Nucleus accumbens (tissue), 56 donors: ENCODE results near the gene AQP2.

Source experiments
- DNase-seq, 56 donors: peaks; one replicate each; lab custom pipeline; 2025; lab: John Stamatoyannopoulos, UW

Gene AQP2

DNA sequence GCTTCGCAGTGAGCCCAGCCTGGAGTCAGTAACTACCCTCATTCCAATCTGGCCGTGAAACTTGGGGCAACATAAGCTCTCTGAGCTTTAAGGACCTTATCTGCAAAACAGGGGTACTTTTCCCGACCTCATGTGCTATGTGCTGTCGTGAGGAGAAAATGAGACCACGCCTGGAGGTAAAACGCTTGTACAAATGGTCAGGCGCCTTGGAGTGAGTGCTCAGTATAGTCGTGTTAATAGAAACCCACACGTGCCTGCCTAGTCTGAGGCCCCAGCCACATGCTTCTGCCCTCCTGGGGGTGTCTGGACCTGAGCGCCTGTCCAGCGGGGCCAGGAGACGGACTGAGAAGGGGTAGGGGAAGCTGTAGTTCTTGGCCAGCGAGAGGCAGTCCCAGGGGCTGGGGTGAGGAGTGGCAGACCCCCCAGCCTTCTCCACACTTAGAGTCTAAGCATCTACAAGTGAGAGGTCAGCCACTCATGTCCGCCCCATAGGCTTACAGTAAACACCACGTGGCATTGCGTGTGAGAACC lies 16.0 kb downstream of the AQP2 start:
- DNase-seq: no peak

DNA sequence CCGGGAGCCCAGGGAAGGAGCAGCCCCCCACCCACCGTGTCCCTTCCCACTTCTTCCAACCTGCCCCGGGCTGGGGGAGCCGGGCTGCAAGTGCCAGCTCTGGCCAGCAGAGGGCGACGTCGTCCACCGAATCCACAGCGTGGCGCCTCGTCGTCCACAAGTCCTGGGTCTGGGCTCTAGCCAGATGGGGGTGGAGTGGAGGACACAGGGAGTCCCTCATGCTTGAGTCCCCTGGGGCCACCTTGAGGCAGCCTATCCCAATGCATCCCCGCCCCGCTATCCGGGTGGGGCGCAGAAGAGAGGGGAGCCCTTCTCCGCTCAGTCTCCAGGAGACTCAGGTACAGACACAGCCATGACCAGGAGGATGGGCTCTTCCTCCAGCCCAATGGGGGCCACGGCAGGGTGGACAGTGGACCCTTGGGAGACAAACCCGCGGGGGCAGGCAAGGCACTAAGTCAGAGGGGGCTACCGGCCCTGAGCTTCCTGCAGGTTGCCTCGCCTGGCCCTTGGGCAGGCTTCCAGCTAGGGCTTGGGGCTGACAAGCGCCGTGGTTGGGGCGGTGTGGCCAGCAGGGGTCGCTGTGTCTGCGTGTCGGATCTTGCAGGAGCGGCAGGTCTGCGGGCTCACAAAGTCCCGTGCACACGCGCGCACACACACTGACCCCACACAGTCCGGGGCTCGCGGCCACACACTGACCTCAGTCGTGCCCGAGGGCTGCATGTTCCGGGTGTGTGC lies 16.7 kb downstream of the AQP2 start:
- peak in 55 of 56 donors; percentile 38 to 98 (median 89) for DNase-seq

DNA sequence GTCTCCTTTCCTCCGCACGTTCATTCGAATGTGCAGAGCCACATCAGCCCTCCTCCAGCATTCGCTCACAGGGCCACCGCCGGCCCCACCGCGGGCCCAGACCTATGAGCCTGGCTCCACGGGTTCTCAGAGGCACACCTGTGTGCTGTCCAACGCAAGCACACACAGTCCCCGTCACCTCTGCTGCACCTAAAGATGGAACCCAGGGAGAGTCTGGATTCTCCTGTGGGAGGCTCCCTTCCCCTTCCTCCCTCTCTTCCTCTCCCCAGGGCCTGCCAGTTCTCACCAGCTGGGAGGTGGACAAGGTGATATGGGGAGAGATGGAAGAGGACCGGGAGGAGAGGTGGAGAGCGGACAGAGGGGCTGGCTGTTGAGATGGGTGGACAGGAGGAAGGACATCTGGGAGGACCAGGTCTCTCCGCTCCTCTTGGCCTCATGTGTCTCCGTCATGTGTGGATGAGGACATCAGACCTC lies 17.3 kb downstream of the AQP2 start:
- no peak for DNase-seq

DNA sequence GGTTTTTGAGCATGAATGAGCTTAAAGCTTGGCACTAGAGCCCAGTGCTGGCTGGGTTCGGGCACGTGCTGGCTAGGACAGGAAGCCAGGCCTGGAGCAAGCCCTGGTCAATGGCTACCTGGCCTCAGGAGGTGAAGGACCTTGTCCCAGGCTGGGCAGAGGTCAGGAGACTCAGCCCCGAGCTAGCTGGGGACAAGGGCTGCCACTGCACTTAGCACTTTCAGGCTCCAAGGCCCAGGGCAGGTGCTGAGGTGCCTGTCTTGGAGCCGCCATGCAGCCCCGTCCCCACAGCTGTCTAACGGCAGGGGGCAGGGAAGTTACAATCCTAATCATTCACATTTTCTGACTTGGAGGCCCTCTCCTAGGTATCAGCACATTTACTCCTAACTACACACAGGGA lies 17.9 kb downstream of the AQP2 start:
- DNase-seq: no peak

DNA sequence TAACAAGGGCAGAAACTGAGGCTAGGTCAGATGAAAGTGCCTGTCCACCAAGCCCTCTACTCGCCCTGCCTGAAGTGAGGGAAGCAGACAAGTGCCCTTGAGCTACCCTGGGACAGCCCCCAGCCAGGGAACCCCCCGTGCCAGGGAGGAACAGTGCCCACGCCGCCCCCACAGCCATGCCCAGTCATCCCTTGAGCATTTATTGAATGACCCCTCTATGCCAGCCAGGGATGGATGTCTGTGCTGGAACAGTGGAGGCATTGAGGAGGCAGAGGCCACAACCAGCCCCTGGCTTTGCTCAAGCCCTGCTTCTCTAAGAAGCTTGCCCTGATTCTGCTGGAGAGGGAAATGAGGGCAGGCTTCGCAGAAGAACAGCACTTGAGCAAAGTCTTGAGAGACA lies 18.5 kb downstream of the AQP2 start:
- peak in 52 of 56 donors; percentile 14 to 84 (median 55) for DNase-seq

DNA sequence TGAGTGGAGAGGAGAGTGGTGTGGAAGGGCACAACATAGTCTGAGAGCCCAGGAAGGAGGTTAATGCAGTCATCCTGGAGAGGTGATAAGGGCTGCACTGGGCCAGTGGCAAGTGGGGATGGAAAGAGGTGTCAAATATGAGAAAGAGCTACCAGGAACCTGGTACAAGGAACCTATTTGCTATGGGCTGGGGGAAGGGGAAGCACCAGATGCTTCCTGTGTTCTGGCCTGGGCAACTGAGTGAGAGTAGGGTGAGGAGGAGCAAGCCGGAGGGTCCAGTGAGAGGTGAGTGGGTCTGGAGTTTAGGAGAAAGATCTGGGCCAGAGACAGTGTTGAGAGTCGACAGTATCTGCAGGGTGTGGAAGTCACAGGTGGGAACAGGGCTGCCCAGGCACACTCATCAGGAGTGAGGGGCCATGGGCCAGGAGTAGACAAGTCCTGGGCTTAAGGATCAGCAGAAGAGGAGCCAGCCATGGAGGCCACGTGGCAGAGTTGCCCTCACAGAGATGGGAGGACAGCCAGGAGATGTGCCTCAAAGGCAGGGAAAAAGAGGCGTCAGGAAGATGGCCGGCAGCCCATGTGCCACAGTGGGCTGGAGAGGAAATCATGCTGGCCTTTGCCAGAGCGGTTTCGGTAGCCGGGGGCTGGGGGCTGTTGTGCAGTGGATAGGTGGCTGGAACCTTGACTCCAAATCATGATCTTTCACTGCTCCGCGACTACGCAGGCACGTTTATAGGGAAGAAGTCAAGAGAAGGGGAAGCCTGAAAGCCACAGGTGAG lies 19.3 kb downstream of the AQP2 start:
- DNase-seq: peak in 4 of 56 donors; percentile 26 to 37 (median 34)

DNA sequence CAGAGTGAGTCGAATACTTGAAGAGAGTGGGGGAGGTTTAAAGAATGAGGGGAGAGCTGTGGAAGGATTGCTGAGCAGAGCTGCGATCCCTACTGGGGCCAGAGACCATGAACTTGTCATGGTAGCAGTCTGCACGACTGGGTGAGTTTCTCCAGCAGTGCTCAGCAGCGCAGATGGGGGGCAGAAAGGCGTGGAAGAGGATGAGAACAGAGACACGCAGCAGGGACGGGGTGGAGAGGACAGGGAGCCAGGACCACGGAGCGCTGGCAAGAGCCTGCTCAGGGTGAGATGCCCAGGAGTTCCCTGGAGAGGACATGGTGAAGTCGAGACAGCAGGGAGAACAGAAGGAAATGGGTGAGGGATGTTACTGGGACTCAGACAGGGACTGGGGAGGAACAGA lies 20.1 kb downstream of the AQP2 start:
- DNase-seq: no peak

DNA sequence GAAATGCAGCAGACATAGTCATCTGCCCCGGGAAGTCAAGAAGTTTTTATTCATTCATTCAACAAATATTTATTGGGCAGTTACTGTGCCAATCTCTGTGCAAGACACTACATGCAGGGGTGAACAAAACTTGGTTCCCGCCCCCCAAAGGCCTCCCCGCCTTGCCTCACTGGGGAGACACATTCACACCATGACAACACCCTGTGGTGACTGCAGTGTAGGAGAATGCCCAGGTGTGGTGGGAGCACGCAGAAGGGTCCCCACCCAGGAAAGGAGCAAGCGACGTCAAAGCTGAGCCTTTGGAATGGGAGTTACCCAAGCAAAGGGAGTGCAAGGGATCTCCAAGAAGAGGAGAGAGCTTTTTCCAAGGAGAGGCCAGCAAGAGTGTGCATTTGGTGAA lies 20.6 kb downstream of the AQP2 start:
- DNase-seq: no peak

DNA sequence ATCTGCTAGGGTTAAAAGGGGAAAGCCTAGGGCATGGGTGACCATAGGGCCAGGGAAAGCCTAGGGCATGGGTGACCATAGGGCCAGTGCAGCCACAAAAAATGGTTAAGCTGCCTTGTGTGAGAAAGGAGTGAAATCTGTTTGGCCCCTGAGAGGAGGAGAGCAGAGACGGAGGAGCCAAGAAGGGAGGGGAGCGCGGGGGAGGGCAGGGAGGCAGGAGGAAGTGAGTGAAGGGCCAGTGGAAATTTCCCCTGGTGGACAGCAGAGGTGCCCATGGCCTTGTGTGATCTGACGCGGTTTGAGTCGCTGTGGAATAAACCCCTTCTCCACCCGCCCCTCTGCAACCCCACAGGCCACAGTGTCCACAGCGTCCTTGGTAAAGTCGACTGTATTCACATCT lies 21.6 kb downstream of the AQP2 start:
- peak in 3 of 56 donors; percentile 18 to 35 (median 18) for DNase-seq

DNA sequence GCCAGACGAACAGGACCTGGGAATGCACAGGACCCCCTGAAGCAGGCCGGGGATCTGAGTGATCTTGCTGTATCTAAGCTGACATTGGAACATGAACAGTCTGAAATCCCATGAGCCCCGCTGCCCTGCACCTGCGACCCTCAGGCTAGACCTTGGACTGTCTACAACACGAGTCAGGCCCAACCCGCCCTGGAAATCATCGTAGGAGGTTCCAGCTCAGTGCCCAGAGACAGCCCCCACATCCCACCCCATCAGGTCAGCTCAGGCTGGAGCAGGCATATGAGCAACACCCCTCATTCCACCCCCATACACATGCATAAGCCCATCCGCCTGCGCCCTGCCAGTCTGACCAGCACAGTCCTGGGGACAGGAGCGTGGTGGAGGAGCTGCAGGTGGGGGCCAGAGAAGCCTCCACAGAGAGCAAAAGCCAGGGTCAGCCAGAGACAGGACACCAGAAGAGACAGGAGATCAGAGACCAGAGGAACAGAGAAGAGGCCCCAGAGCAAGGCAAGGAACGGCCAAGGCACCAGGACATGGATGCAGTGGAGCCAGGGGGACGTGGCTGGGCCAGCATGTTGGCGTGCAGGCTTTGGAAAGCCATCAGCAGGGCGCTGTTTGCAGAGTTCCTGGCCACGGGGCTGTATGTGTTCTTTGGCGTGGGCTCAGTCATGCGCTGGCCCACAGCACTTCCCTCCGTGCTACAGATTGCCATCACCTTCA lies 22.3 kb downstream of the AQP2 start, which contains the start of gene AQP6:
Gene AQP6 (plus strand): TSS at position 307 of the 720 bp plus-strand sequence. CDS start 227 bp downstream, at position 534.
- DNase-seq: no peak

DNA sequence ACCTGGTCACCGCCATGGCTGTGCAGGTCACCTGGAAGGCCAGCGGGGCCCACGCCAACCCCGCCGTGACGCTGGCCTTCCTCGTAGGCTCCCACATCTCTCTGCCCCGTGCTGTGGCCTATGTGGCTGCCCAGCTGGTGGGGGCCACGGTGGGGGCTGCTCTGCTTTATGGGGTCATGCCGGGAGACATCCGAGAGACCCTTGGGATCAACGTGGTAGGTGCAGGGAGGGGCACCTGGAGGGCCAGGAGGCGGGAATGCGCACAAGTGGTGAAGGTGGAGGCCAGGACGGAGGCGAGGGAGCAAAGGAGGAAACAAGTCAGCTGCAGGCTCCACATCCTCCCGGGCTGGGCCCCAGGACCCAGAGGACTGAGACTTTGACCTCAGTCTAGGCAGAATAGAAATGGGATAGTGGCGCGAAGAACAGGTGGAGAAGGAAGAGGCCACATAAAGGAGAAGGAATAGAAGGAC lies 22.9 kb downstream of the AQP2 start:
- DNase-seq: no peak

DNA sequence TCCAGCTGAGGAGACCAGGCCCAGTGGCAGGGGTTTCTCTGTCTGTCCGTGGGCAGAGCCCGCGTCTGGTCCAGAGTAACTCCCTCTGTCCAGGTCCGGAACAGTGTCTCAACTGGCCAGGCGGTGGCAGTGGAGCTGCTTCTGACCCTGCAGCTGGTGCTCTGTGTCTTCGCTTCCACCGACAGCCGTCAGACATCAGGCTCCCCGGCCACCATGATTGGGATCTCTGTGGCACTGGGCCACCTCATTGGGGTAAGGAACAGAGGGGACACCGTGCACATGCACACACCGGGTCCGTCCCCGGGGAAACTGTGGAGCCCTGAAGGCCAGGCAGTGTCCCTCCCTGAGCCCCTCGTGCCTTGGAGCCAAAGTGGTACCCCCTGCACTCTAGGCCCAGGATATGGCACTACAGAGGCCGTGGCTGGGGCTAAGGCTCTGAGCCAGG lies 23.7 kb downstream of the AQP2 start:
- peak in 53 of 56 donors; percentile 21 to 88 (median 69) for DNase-seq

DNA sequence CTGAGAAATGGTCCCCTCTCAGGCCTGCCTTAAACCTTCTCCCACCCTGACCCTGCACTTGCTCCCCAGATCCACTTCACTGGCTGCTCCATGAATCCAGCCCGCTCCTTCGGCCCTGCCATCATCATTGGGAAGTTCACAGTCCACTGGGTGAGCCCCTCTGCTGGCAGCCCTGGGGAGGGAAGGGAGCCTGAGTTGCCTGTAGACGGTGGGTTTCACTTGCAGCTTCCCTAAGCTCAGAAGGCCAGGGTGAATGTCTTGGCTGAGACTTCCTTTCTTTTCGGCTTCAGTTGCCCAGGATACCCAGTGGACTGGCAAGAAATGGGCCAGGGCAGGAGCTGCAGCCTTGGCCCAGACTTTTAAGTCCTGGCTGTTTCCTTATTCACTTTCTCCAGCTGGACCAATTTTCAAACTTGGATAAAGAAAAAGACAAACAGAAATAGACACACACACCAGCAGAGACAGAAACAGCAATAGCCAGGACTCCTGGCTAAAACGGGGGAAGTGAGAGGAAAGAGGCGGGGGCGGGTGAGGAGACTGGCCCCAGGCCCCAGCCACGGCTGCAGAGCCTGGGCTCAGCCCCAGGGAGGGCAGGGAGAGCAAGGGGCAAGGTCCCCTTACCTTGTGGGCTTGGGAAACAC lies 24.3 kb downstream of the AQP2 start:
- peak in 29 of 56 donors; percentile 16 to 73 (median 53) for DNase-seq

DNA sequence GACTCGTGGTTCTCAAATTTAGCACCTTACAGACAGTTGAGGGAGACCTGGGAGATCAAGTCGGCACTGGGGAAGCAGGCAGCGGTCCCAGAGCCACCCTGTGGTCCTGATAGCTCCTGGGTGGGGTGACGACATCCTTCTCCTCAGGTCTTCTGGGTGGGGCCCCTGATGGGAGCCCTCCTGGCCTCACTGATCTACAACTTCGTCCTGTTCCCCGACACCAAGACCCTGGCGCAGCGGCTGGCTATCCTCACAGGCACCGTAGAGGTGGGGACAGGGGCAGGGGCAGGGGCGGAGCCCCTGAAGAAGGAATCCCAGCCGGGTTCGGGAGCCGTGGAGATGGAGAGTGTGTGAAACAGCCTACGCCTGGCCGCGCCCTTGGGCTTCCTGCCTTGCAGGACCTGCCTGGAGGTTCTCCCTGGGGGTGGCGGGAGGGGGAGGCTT lies 24.8 kb downstream of the AQP2 start:
- no peak for DNase-seq

DNA sequence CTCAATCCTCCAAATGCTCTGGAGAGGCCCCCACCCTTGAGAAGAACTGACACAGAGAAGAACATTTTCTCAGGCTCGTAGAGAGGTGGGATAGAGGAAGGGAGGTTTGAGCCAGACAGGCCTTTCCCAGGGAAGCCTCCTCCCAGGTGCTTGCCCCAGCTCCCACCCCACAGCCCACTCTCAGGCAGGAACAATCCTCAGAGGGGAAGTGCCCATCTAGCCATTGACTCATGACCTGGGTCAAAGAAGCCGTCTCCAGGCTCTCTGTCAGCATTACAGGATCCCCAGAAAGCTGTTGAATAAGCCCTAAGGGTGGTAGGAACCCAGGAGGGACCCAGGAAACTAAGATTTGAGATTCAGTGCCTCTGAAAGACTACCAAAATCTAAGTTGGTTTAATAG lies 26.0 kb downstream of the AQP2 start:
- DNase-seq: no peak

DNA sequence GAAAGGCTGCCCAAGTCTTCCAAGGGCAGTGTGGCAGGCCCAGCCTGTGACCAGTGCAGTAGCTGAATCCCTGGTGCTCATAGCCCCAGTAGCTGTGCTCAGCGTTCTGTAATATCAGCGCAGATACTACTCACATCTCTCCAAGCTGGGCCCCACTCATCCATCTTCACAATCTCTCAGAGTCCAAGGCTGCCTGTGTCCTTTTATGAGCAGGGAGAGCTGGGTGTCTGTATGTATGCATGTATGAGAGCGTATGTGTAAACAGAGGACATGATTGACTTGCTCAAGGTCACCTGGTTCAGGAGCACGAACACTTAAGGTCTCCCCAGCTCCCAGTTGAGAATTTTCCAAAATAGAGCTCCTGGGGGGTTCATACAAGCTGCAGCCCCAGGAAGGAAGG lies 27.6 kb downstream of the AQP2 start:
- no peak for DNase-seq

DNA sequence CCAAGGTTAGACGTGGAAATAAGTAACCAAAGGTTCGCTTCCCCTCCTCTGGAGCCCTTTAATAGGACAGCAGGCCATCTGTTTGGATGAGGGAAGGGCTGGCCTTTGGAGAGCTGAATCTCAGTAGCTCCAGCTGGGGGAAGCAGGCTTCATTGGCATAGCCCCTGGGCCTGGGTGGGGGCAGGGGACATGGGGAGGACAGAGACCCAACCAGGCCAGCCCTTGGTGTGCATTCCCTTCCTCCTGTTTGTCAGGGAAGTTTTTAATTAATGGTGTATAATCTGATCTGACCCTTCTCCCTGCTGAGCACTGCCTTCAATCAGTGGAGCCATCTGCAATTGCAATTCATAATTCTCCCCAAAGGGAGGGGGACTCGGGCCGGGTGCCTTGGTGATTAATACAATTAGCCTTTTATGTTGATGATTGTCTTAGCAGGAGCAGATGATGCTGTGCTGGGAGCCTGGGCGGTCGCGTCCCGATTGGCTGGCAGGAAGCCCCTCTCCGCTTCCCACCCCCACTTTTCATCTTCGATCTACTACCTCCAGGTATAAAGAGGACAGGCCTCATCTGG lies 28.6 kb downstream of the AQP2 start:
- DNase-seq: peak in 47 of 56 donors; percentile 27 to 82 (median 68)

DNA sequence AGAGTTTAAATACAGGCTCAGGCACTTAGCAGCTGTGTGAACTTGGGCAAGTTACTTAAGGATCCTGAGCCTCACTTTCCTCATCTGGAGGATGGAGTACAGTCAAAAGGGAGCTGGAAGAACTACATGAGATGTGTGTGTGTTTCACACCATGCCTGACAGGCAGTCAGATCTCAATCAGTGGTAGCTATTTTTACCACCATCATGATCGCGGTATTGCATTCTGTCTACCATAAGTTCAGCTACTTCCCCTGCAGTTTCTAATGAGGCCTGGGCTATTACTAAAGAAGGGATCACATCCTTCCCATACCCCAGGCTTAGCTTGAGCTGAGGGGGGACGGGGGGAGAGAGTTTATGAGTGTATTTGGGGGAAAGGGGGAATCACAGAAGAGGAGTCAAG lies 29.3 kb downstream of the AQP2 start:
- DNase-seq: no peak

DNA sequence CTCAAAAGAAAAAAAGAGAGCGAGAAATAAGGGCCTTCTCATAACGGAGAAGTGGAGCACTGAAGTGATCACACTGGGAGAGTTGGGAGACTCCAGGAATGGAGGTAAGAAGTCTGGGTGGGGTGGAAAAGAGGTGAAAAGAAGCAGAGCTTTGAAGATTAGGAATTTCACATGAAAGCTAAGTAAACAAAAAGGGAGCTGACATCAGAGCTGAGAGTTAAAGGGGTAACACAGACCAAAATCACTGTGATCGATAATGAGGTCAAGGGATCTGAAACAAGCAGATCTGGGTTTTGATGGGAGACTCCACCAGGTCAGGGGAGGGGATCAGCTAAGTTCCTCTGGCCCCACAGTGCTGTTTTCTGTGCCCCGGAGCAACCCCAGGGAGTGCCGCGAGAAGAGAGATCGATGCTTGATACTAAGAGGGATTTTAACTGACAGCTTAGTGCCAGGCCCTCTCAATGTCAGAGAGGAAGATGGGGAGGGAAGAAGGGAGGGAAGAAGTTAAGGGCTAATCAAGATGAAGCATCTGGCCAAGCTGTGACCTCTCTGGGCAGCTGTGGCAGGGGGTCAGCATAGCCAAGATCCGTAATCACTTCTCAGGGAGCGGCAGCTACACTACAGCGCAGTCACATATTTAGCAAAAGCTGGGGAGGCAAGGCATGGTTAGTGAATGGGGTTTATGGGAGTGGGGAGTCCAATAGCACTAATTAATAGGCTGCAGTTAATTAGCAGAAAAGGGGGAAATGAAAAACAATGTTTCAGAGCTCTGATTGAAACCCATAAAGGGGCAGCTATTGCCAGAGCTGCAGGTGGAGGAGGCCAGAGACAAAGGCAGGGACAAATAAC lies 30.2 kb downstream of the AQP2 start:
- no peak for DNase-seq
